Thyroid gland (tissue), 4 donors: Measurements from ENCODE around the gene TMEM170A.

Experiments used
- POLR2A ChIP-seq, 2 donors: fragments of 450-650 bp; IDR thresholded peaks; one replicate each; pipeline ENCODE4 v1.6.1; 2017; ENCODE audit warnings: antibody characterized with exemption in 2 of 2, mild to moderate bottlenecking in 2 of 2, moderate library complexity in 1 of 2
- TF ChIP-seq, protein P1 (sequence below), 6 experiments: fragments of 200-600 bp in 3 of 6; fragments of 450-650 bp in 3 of 6; sonication (generic) in 3 of 6; IDR thresholded peaks; one replicate each; pipeline ENCODE4 v1.5.1; 2016 to 2019; ENCODE audit warnings: antibody characterized with exemption in 6 of 6, mild to moderate bottlenecking in 2 of 6, inconsistent platforms in 1 of 6, moderate library complexity in 1 of 6

DNA sequence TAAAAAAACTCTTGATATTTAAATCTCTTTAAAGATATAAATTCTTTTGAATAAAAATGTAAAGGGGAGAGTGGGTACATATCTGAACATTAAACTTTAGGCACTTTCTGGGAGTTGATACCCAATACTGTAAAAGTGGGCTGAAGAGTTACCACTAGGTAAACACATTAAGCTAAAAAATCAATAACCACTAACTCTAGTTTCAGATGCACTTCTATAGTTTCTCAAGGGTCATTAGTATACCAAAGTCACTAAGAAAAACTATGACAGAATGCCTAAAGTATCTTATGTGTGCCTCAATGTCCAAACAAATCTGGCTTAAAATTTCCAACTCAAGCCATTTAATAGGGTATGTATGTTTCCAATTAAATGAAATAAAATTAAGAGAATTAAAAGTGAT, 18.1 kb downstream of the TMEM170A start:
- no peak for TF ChIP-seq POLR2A (IDR thresholded peaks at IDR 0.05)
- TF ChIP-seq, protein P1, sequence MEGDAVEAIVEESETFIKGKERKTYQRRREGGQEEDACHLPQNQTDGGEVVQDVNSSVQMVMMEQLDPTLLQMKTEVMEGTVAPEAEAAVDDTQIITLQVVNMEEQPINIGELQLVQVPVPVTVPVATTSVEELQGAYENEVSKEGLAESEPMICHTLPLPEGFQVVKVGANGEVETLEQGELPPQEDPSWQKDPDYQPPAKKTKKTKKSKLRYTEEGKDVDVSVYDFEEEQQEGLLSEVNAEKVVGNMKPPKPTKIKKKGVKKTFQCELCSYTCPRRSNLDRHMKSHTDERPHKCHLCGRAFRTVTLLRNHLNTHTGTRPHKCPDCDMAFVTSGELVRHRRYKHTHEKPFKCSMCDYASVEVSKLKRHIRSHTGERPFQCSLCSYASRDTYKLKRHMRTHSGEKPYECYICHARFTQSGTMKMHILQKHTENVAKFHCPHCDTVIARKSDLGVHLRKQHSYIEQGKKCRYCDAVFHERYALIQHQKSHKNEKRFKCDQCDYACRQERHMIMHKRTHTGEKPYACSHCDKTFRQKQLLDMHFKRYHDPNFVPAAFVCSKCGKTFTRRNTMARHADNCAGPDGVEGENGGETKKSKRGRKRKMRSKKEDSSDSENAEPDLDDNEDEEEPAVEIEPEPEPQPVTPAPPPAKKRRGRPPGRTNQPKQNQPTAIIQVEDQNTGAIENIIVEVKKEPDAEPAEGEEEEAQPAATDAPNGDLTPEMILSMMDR (IDR thresholded peaks at IDR 0.05), result no peak
